Measurements from ENCODE around the gene LINS1. TPM values are rescaled to one million over a fixed set of nuclear protein-coding genes. Genes with fewer than 3 reads are reported as not detected.

LINS1 gene
- total RNA-seq, 1 donor from 2014 or later, result 18.8 TPM

DNA sequence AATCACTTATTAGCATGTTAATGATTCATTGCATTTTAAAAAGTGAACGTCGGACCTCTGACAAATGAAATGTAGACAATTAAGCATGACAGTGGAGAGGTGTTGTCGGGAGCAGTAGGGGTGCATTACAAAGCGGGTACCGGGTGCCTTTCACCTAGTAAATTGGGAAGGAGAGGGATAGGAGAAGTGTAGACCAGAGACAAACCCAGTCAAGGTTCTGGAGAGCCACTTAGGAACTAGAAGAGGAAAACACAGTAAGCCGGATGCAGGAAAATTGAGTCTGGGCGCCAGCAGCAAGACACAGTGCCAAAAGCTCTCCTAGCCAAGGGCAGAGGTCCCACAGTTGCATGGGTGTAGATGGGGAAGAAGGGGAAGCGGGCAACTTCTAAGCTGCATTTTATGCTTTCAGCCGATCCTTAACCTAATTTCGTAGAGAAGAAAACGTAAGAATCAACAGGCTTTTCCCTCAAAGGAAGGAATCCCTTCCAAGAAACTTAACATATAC, 70.1 kb downstream of the LINS1 start:
- DNase-seq (no peak), ATAC-seq (no peak)
- Histone ChIP-seq H3K36me3 (no peaks in the 10 kb centered on the region), H3K27ac (no peak overlapping the region), H3K9me3 (no peaks in the 10 kb centered on the region), H3K4me3 (no peak overlapping the region), H3K27me3 (ENCODE audit: low read depth) (no peaks in the 10 kb centered on the region), H3K4me1 (no peaks in the 10 kb centered on the region)
- TF ChIP-seq CTCF (IDR thresholded peaks at IDR 0.05), result no peak
- intact Hi-C loops (cut with DNase I), result no loop called here

DNA sequence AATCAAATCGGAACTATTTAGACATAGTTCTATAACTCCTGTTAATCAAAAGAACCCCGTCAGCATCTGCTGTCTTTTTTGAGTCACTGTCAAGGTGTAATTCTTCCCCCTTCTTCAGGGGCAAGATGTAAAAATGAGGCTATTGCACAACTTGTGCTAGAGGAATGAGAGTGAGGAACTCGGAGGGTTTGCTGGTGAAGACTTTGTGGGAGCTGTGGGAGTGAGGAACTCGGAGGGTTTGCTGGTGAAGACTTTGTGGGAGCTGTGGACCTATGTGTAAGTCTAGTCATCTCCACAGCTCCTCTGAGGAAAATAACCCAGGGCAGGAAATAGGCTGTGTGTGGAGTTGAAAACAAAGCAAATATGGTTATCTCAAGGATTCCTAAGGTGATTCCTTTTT, 70.8 kb downstream of the LINS1 start:
- H3K4me1 ChIP-seq, result no peaks in the 10 kb centered on the region
- intact Hi-C loops (cut with DNase I), result no loop called here
- no peak overlapping the region for H3K27ac ChIP-seq
- H3K4me3 ChIP-seq, result no peak overlapping the region
- TF ChIP-seq CTCF (IDR thresholded peaks at IDR 0.05), result no peak
- ATAC-seq (no peak), DNase-seq (no peak)
- no peaks in the 10 kb centered on the region for H3K27me3 ChIP-seq (ENCODE audit: low read depth)
- H3K36me3 ChIP-seq, result no peaks in the 10 kb centered on the region
- H3K9me3 ChIP-seq, result no peaks in the 10 kb centered on the region

- intact Hi-C loops (cut with DNase I), result no loop called here
- Histone ChIP-seq H3K9me3 (no peaks in the 10 kb centered on the region), H3K4me3 (no peak overlapping the region), H3K27ac (no peak overlapping the region), H3K4me1 (no peaks in the 10 kb centered on the region), H3K36me3 (no peaks in the 10 kb centered on the region), H3K27me3 (ENCODE audit: low read depth) (no peaks in the 10 kb centered on the region)
- no peak for ATAC-seq
- no peak for TF ChIP-seq CTCF (IDR thresholded peaks at IDR 0.05)
- no peak for DNase-seq
Measured at GRCh38 chr15:100529556-100529955, 72.4 kb downstream of the LINS1 start.

GRCh38 chr15:100528833-100529428, 73.1 kb downstream of the LINS1 start, which contains the start of gene CERS3:
Gene CERS3, minus strand, starts transcription at chr15:100528950. Its CDS starts 27,101 bp downstream, at chr15:100501849.
- Histone ChIP-seq H3K4me3 (no peak within 1 kb of the TSS), H3K4me1 (no peaks in the 10 kb centered on the region), H3K9me3 (no peaks in the 10 kb centered on the region), H3K36me3 (no peaks in the 10 kb centered on the region), H3K27me3 (ENCODE audit: low read depth) (no peaks in the 10 kb centered on the region), H3K27ac (no peak within 1 kb of the TSS)
- no peak for TF ChIP-seq CTCF (IDR thresholded peaks at IDR 0.05)
- ATAC-seq, result no peak
- intact Hi-C loops (cut with DNase I), result no loop called here
- DNase-seq, result no peak

- H3K4me1 ChIP-seq, result no peaks in the 10 kb centered on the region
- intact Hi-C loops (cut with DNase I), result no loop called here
- no peaks in the 10 kb centered on the region for H3K27me3 ChIP-seq (ENCODE audit: low read depth)
- H3K9me3 ChIP-seq, result no peaks in the 10 kb centered on the region
- H3K27ac ChIP-seq, result no peak overlapping the region
- ATAC-seq, result peak; percentile 33 to 51
- H3K4me3 ChIP-seq, result no peak overlapping the region
- H3K36me3 ChIP-seq, result no peaks in the 10 kb centered on the region
- TF ChIP-seq CTCF (IDR thresholded peaks at IDR 0.05), result no peak
- no peak for DNase-seq
Measured at GRCh38 chr15:100526027-100526481, 75.9 kb downstream of the LINS1 start.

All from lower lobe of right lung (tissue), 2 donors.